Left renal pelvis (tissue), 4 donors: ENCODE measurements around the gene SLC7A10. TPM values are rescaled to one million over a fixed set of nuclear protein-coding genes. Genes with fewer than 3 reads are reported as not detected.

Experiments
- polyA plus RNA-seq, 4 donors: library from polyadenylated mRNA; unstranded; fragments of 120-200 nt; gene quantifications; one replicate each; pipeline ENCODE4 v1.2.1, GENCODE V29; 2013; ENCODE audit not compliant: insufficient read length in 4 of 4

SLC7A10 gene
- polyA plus RNA-seq, 4 donors = 0.33 to 5.2 (median 0.41) TPM

Other genes with a start within 250 kb of the SLC7A10 start
- gene RHPN2, start 161.0 kb downstream of the SLC7A10 start, polyA plus RNA-seq = 10 to 100 TPM in 3 of 4 donors, 1 to 10 TPM in 1; 3.8 to 20.4 (median 18.2) TPM
- 10 to 100 TPM in 3 of 4 donors, 1 to 10 TPM in 1; 9.9 to 17.5 (median 12.8) TPM for gene GPATCH1, start 144.7 kb downstream of the SLC7A10 start, polyA plus RNA-seq
- 1 to 10 TPM in 3 of 4 donors, under 1 TPM in 1; 0.78 to 2.1 (median 1.2) TPM for gene WDR88, start 93.7 kb downstream of the SLC7A10 start, polyA plus RNA-seq
- 10 to 100 TPM; 15.1 to 29.3 (median 26.3) TPM for gene LRP3, start 31.5 kb downstream of the SLC7A10 start, polyA plus RNA-seq
- gene CEBPA, start 76.7 kb upstream of the SLC7A10 start, polyA plus RNA-seq = 1 to 10 TPM; 2.2 to 6.8 (median 4.5) TPM
- 10 to 100 TPM; 19.2 to 28.6 (median 23.2) TPM for gene CEBPG, start 147.9 kb upstream of the SLC7A10 start, polyA plus RNA-seq